Activated naive CD8-positive, alpha-beta T cell treated with anti-CD3 and anti-CD28 coated beads for 36 hours (primary cell): ENCODE measurements around the gene LPIN1. TPM values are rescaled to one million over a fixed set of nuclear protein-coding genes. Genes with fewer than 3 reads are reported as not detected.
"Not testable (repeated sequence)": the region's sequence is repeated elsewhere in the genome, so short reads cannot be mapped to it uniquely, and the experiment has no call there.

Experiments used
- DNase-seq: peaks from one replicate; pipeline ENCODE4 v3.0.0; 2021
- H3K27ac Mint-ChIP-seq: one replicate; pipeline ENCODE4 v1.8.0; 2022; ENCODE audit warnings: mild to moderate bottlenecking, moderate library complexity, mixed read lengths
- H3K27me3 Mint-ChIP-seq: one replicate; pipeline ENCODE4 v1.8.0; 2022; ENCODE audit warnings: mild to moderate bottlenecking, mixed read lengths
- H3K36me3 Mint-ChIP-seq: one replicate; pipeline ENCODE4 v1.8.0; 2021; ENCODE audit warnings: mild to moderate bottlenecking, mixed read lengths
- H3K4me1 Mint-ChIP-seq: one replicate; pipeline ENCODE4 v1.8.0; 2021; ENCODE audit warnings: mixed read lengths
- H3K4me3 Mint-ChIP-seq: one replicate; pipeline ENCODE4 v1.8.0; 2022; ENCODE audit warnings: mild to moderate bottlenecking, moderate library complexity, mixed read lengths
- H3K9me3 Mint-ChIP-seq: one replicate; pipeline ENCODE4 v1.8.0; 2022; ENCODE audit warnings: mixed read lengths
- total RNA-seq, 2 experiments: library from RNA; stranded (reverse); gene quantifications; one replicate each; pipeline ENCODE4 v1.2.3, GENCODE V29; 2021

The LPIN1 gene
- total RNA-seq, 2 experiments from 2014 or later = 24.1 to 25.2 TPM

- Mint-ChIP-seq H3K4me1 (peaks cover 63% of the 10 kb centered on the region), H3K36me3 (peaks cover 23% of the 10 kb centered on the region)
Observed at GRCh38 chr2:11759182-11759975, 12.9 kb downstream of the LPIN1 start.

GRCh38 chr2:11761259-11761658, 14.8 kb downstream of the LPIN1 start:
- DNase-seq = no peak
- H3K27me3 Mint-ChIP-seq = no peaks in the 10 kb centered on the region
- H3K4me1 Mint-ChIP-seq = peaks cover 45% of the 10 kb centered on the region

More at GRCh38 chr2:11759182-11759975, 12.9 kb downstream of the LPIN1 start:
- not testable (repeated sequence) for H3K4me3 Mint-ChIP-seq, H3K27me3 Mint-ChIP-seq, DNase-seq, H3K9me3 Mint-ChIP-seq
- H3K27ac Mint-ChIP-seq = peak overlapping the region; percentile 49

GRCh38 chr2:11762031-11762430, 15.6 kb downstream of the LPIN1 start:
- H3K27ac Mint-ChIP-seq = no peak overlapping the region
- H3K36me3 Mint-ChIP-seq = peaks cover 26% of the 10 kb centered on the region

More at GRCh38 chr2:11761259-11761658, 14.8 kb downstream of the LPIN1 start:
- Mint-ChIP-seq H3K4me3 (no peak overlapping the region), H3K27ac (no peak overlapping the region), H3K36me3 (peaks cover 21% of the 10 kb centered on the region), H3K9me3 (peaks cover 5% of the 10 kb centered on the region)

GRCh38 chr2:11762799-11763461, 16.5 kb downstream of the LPIN1 start:
- Mint-ChIP-seq H3K4me3 (no peak overlapping the region), H3K27me3 (no peaks in the 10 kb centered on the region), H3K4me1 (peaks cover 31% of the 10 kb centered on the region), H3K9me3 (peaks cover 5% of the 10 kb centered on the region), H3K27ac (no peak overlapping the region), H3K36me3 (peaks cover 29% of the 10 kb centered on the region)
- no peak for DNase-seq

More at GRCh38 chr2:11762031-11762430, 15.6 kb downstream of the LPIN1 start:
- no peak for DNase-seq
- H3K9me3 Mint-ChIP-seq = peaks cover 5% of the 10 kb centered on the region
- H3K4me1 Mint-ChIP-seq = peaks cover 40% of the 10 kb centered on the region
- no peaks in the 10 kb centered on the region for H3K27me3 Mint-ChIP-seq
- H3K4me3 Mint-ChIP-seq = no peak overlapping the region

- Mint-ChIP-seq H3K27ac (no peak overlapping the region), H3K27me3 (no peaks in the 10 kb centered on the region), H3K36me3 (peaks cover 21% of the 10 kb centered on the region), H3K9me3 (no peaks in the 10 kb centered on the region), H3K4me3 (no peak overlapping the region), H3K4me1 (peaks cover 19% of the 10 kb centered on the region)
- no peak for DNase-seq
Observed at GRCh38 chr2:11764359-11764758, 17.9 kb downstream of the LPIN1 start.

GRCh38 chr2:11764920-11765319, 18.5 kb downstream of the LPIN1 start:
- DNase-seq = no peak
- Mint-ChIP-seq H3K27ac (no peak overlapping the region), H3K4me3 (no peak overlapping the region), H3K27me3 (no peaks in the 10 kb centered on the region), H3K9me3 (no peaks in the 10 kb centered on the region), H3K36me3 (peaks cover 21% of the 10 kb centered on the region), H3K4me1 (peaks cover 19% of the 10 kb centered on the region)

GRCh38 chr2:11765501-11765900, 19.1 kb downstream of the LPIN1 start:
- peaks cover 19% of the 10 kb centered on the region for H3K4me1 Mint-ChIP-seq
- no peak for DNase-seq

GRCh38 chr2:11766016-11766415, 19.6 kb downstream of the LPIN1 start:
- peaks cover 22% of the 10 kb centered on the region for H3K36me3 Mint-ChIP-seq
- H3K27me3 Mint-ChIP-seq = no peaks in the 10 kb centered on the region
- H3K9me3 Mint-ChIP-seq = no peaks in the 10 kb centered on the region
- peaks cover 16% of the 10 kb centered on the region for H3K4me1 Mint-ChIP-seq
- no peak overlapping the region for H3K4me3 Mint-ChIP-seq
- no peak for DNase-seq
- H3K27ac Mint-ChIP-seq = no peak overlapping the region

More at GRCh38 chr2:11765501-11765900, 19.1 kb downstream of the LPIN1 start:
- H3K36me3 Mint-ChIP-seq = peaks cover 23% of the 10 kb centered on the region
- H3K27me3 Mint-ChIP-seq = no peaks in the 10 kb centered on the region
- H3K27ac Mint-ChIP-seq = no peak overlapping the region
- H3K9me3 Mint-ChIP-seq = no peaks in the 10 kb centered on the region
- no peak overlapping the region for H3K4me3 Mint-ChIP-seq

GRCh38 chr2:11767779-11768178, 21.3 kb downstream of the LPIN1 start:
- Mint-ChIP-seq H3K9me3 (no peaks in the 10 kb centered on the region), H3K36me3 (peaks cover 30% of the 10 kb centered on the region), H3K4me3 (no peak overlapping the region), H3K27ac (no peak overlapping the region), H3K27me3 (no peaks in the 10 kb centered on the region), H3K4me1 (peaks cover 3% of the 10 kb centered on the region)
- DNase-seq = no peak

GRCh38 chr2:11768946-11769345, 22.5 kb downstream of the LPIN1 start:
- no peak for DNase-seq
- no peak overlapping the region for H3K27ac Mint-ChIP-seq
- H3K36me3 Mint-ChIP-seq = peaks cover 35% of the 10 kb centered on the region
- peaks cover 7% of the 10 kb centered on the region for H3K4me1 Mint-ChIP-seq
- no peak overlapping the region for H3K4me3 Mint-ChIP-seq
- H3K9me3 Mint-ChIP-seq = no peaks in the 10 kb centered on the region
- H3K27me3 Mint-ChIP-seq = no peaks in the 10 kb centered on the region

- H3K4me1 Mint-ChIP-seq = peaks cover 13% of the 10 kb centered on the region
- H3K27me3 Mint-ChIP-seq = no peaks in the 10 kb centered on the region
- H3K36me3 Mint-ChIP-seq = peaks cover 41% of the 10 kb centered on the region
- H3K4me3 Mint-ChIP-seq = no peak overlapping the region
- no peak for DNase-seq
- H3K27ac Mint-ChIP-seq = no peak overlapping the region
- H3K9me3 Mint-ChIP-seq = no peaks in the 10 kb centered on the region
Observed at GRCh38 chr2:11769516-11769915, 23.1 kb downstream of the LPIN1 start.

- H3K9me3 Mint-ChIP-seq = no peaks in the 10 kb centered on the region
- no peak overlapping the region for H3K4me3 Mint-ChIP-seq
- peaks cover 22% of the 10 kb centered on the region for H3K4me1 Mint-ChIP-seq
- no peaks in the 10 kb centered on the region for H3K27me3 Mint-ChIP-seq
- H3K36me3 Mint-ChIP-seq = peaks cover 47% of the 10 kb centered on the region
- H3K27ac Mint-ChIP-seq = no peak overlapping the region
- DNase-seq = no peak
Observed at GRCh38 chr2:11770531-11771188, 24.2 kb downstream of the LPIN1 start.

- Mint-ChIP-seq H3K27ac (no peak overlapping the region), H3K4me3 (no peak overlapping the region), H3K9me3 (no peaks in the 10 kb centered on the region), H3K27me3 (no peaks in the 10 kb centered on the region), H3K36me3 (peaks cover 44% of the 10 kb centered on the region), H3K4me1 (peaks cover 28% of the 10 kb centered on the region)
- DNase-seq = no peak
Observed at GRCh38 chr2:11771971-11772615, 25.7 kb downstream of the LPIN1 start.

- peaks cover 47% of the 10 kb centered on the region for H3K36me3 Mint-ChIP-seq
- no peak overlapping the region for H3K4me3 Mint-ChIP-seq
- no peak for DNase-seq
- H3K27ac Mint-ChIP-seq = no peak overlapping the region
- H3K9me3 Mint-ChIP-seq = no peaks in the 10 kb centered on the region
- H3K27me3 Mint-ChIP-seq = no peaks in the 10 kb centered on the region
- peaks cover 31% of the 10 kb centered on the region for H3K4me1 Mint-ChIP-seq
Observed at GRCh38 chr2:11773111-11773510, 26.7 kb downstream of the LPIN1 start.
